HG03097 (cell line): ENCODE data around the gene ALK.

Source experiments
- ATAC-seq: cut with Tn5 transposase; IDR thresholded peaks from one replicate; pipeline ENCODE4 v1.9.1; 2021; ENCODE audit not compliant: unreplicated experiment, low FRiP score

The ALK gene

GRCh38 chr2:29616569-29616968 is 304.8 kb downstream of the ALK start:
- no peak for ATAC-seq

GRCh38 chr2:29615841-29616240 is 305.5 kb downstream of the ALK start:
- no peak for ATAC-seq

DNA sequence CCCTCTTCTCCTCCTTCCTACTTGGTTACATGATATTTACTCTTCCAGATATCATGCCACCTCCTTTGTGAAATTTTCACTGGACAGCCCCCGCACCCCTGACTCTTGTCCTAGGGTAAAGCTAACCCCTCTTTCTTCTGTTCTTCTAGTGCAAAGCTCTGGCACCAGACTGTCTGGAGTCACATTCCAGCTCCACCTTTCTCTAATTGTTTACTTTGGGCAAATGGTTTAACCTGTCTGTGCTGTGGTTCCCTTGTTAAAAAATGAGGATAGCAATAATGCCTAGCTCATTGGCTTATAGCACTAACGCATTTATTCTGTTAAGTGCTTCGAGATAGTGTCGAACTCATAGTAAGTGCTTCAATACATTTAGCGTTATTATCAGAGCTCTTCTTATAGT is 306.2 kb downstream of the ALK start:
- ATAC-seq = no peak

DNA sequence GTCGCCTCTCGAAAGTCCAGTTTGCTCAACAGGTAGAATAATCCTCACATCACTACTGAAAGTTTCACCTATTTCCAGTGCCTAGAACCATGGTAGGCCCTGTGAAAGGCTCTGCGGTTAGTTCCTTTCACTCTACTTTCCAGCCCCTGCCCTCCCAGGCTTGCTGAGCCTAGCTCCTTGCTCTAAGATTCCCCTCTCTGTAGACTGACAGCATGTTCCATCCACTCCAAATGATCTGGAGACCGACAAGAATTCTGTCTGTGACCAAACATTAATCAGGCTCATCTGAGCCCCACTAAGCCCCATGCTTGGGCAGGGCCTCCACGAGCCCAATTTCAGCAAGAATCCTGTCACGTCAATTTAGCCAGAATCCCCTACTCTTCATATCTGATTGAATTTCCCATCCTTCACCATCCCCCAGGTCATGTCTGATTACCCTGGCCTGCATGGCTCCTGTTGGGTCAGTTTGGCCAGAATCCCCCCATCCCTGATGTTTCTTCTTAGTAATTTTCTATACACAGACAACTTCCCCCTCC is 307.0 kb downstream of the ALK start:
- no peak for ATAC-seq

- ATAC-seq = no peak
These were observed 307.6 kb downstream of the ALK start for GRCh38 chr2:29613792-29614266.

DNA sequence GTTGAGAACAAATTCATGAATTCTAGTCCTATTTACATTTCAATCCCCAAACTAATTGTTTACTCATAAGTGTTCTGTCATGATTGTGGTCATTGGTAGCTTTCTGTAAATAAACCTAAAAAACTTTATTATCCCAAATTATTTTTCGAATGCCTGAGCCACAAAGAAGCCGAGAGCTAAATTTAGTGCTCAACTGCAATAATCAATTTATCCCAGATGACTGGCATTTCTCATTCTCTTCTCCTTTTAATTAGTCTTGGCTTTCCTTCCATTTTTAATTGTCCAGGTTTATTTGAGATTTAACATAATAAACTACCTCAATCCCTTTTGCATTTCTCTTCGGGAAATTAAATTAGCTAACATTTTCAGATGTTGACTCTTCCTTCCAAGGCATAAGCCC is 308.3 kb downstream of the ALK start:
- ATAC-seq = no peak

DNA sequence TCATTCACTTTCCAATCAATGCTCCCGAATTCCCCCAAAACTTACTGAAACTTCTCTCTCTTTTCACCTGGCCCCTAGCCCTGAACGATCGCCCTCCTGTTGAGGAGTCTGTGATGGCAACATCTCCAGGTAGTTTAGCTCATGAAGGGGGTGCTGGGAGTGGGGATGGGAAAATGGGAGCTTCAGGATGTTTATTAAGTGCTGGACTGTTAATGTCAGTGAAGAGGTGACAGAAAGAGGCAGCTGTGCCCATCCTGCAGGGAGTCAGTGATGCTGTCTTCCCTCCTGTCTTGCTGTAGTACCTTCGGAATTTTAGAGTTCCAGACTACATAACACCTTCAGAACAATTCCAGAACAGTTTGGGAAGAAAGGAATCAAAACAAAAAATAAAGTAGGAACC is 308.8 kb downstream of the ALK start:
- no peak for ATAC-seq

DNA sequence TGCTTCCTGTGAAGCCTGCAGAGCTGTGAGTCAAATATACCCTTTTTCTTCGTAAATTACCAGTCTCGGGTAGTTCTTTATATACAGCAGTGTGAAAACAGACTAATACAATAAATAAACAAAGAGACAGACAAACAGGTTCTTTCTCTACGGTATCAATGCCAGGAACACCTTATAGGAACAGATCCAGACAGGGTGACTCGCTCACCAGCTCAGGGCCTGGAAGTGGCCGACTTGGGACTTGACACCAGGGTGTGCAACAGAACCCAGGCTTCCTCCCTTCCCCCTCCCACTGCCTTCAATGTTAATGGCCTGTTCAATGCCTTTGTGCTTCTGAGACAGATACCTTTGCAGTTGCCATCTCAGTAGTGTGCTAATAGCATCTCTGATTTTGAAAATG is 309.5 kb downstream of the ALK start:
- ATAC-seq = no peak

DNA sequence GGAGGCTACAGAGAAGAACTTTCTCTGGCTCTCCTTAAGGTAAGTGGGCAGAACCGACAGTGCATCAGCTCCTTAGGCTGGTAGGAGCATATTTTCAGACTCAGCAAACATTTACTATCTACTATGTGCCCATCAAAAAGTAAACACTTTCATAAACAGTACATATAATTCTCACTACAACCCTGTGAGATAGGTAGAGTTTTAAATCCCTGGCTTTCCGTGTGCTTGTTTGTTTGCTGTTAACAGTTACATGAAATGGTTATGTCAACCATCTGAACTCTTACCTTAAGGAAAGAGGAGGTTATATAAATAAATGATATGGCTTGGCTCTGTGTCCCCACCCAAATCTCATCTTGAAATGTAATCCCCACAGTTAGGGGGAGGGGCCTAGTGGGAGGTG is 310.1 kb downstream of the ALK start:
- no peak for ATAC-seq

DNA sequence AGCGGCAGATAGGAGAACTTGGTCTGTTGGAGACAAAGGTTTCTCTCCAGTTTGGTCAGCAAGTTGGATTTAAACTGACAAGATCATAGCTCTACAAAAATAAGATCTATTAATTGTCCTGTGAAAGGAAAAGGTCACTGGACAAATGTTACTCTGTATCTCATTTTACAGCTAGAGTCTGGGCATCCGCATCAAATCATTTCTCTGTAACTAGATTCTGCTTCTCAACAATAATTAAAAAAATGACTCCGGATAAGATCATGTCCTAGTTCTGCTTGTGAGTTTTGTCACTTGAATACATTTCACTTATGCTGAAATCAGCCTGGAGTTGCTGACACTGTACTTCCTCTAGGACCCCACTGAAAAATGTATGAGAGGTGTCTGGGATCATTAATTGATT is 310.8 kb downstream of the ALK start:
- ATAC-seq = no peak

DNA sequence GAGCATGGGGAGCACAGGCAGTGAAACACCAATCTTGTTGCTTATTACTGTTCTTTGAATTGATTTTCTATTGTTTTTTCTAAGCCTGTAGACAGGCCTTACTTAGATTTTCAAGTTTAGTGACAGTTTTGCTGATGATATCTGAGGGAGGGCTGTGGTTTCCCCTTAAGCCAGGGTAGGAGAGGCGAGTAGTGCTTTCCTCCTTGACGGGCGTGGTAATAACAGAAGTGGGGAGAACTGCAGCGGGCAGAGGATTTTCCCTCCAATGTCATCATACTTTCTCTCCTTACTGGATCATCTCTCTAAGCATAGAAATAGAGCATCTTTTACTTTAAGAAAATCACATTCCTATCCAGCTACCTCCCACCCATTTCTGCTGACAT is 314.4 kb downstream of the ALK start:
- no peak for ATAC-seq

- no peak for ATAC-seq
These were observed 315.0 kb downstream of the ALK start for GRCh38 chr2:29606104-29607037.

- ATAC-seq = no peak
These were observed 318.0 kb downstream of the ALK start for GRCh38 chr2:29603341-29603740.

DNA sequence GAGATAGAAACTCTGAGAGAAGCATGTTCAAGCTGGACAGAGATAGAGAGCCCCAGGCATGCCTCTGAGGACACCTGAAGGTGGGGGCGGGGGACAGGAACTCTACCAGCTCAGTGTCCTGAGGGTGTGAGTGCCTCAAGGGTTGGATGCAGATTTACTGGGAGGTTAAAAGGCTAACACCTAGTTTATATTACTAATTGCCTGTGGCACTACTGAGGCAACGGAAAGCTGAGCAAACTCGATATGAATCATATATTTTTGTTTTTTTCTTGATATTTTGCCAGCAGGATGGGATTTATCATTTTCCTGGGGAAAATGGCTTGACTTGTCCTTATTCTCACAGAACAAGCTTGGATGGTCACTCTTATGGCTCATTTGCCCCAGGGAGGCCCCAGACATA is 319.5 kb downstream of the ALK start:
- no peak for ATAC-seq

GRCh38 chr2:29601321-29601720 is 320.1 kb downstream of the ALK start:
- ATAC-seq = no peak

GRCh38 chr2:29599946-29600345 is 321.4 kb downstream of the ALK start:
- ATAC-seq = no peak

GRCh38 chr2:29598978-29599377 is 322.4 kb downstream of the ALK start:
- no peak for ATAC-seq

DNA sequence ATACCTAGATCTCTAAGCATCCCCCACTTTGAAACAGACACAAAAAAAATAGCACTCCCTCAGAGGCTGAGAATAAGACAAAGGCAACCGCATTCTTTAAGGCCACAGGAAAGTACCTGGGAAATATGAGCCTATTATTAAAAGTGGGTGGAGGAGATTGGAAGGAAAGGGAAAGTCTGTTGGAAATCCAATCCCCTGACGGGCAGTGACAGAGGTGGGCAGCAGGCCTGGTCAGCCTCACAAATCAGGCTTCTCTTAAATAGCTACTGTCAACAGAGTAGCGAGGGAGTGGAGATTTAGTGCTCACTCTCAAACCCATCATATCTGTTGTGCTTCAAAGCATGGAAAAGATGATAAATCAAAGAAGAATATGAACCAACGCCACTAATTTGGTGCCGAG is 324.4 kb downstream of the ALK start:
- ATAC-seq = no peak

GRCh38 chr2:29596584-29596983 is 324.8 kb downstream of the ALK start:
- no peak for ATAC-seq

DNA sequence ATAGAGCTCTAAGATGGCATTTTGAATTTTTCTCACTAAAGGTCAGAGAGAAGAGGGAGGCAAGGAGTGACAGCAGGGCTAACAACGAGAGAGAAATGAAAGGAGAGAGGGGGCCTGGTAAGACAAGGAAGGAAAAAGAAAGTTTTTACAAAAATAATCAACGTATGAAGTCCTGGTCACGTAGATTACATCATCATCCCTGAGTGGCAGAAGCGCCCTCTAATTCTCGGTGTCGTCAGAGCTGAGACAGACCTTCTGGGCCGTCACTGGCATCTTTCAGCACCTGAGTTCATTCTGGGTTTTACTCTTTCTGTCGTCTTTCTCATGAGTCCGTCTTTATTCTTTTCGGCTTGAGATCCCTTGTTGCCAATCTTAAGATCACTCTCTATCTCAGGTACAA is 329.8 kb downstream of the ALK start:
- no peak for ATAC-seq

GRCh38 chr2:29590211-29590610 is 331.2 kb downstream of the ALK start:
- no peak for ATAC-seq

- ATAC-seq = no peak
These were observed 331.8 kb downstream of the ALK start for GRCh38 chr2:29589440-29590103.
